KMS-11 (cell line): ENCODE results near the gene PSMD8.

Experiments
- H2AFZ ChIP-seq: fragments of 200-600 bp; sonication (generic); 2 replicates; pipeline ENCODE4 v1.6.1; 2016; ENCODE audit warnings: antibody characterized with exemption, mixed run types, low read depth
- H3K27ac ChIP-seq: fragments of 200-600 bp; sonication (generic); 2 replicates; pipeline ENCODE4 v1.6.1; 2016; ENCODE audit warnings: mild to moderate bottlenecking, mixed run types
- H3K27me3 ChIP-seq: fragments of 200-600 bp; sonication (generic); 2 replicates; pipeline ENCODE4 v1.6.1; 2017; ENCODE audit warnings: mild to moderate bottlenecking, low read depth, mixed run types, moderate library complexity; ENCODE audit not compliant: insufficient read depth
- H3K36me3 ChIP-seq: fragments of 200-600 bp; sonication (generic); 2 replicates; pipeline ENCODE4 v1.6.1; 2017; ENCODE audit warnings: mild to moderate bottlenecking, mixed run types; ENCODE audit not compliant: insufficient read depth
- H3K4me1 ChIP-seq: fragments of 200-600 bp; sonication (generic); 2 replicates; pipeline ENCODE4 v1.6.1; 2016; ENCODE audit warnings: mild to moderate bottlenecking, low read depth, mixed run types; ENCODE audit not compliant: poor library complexity, severe bottlenecking
- H3K4me2 ChIP-seq: fragments of 200-600 bp; sonication (generic); 2 replicates; pipeline ENCODE4 v1.7.0; 2016; ENCODE audit warnings: mild to moderate bottlenecking, mixed run types
- H3K4me3 ChIP-seq: fragments of 200-600 bp; sonication (generic); IDR thresholded peaks from 2 replicates; pipeline ENCODE4 v1.6.1; 2017; ENCODE audit warnings: low read depth, low read length, mixed read lengths; ENCODE audit not compliant: insufficient read depth
- H3K79me2 ChIP-seq: fragments of 200-600 bp; sonication (generic); 2 replicates; pipeline ENCODE4 v1.6.1; 2016; ENCODE audit warnings: low read depth, mixed run types; ENCODE audit not compliant: insufficient read depth
- H3K9ac ChIP-seq: fragments of 200-600 bp; sonication (generic); 2 replicates; pipeline ENCODE4 v1.6.1; 2016; ENCODE audit warnings: mild to moderate bottlenecking, mixed run types
- H4K20me1 ChIP-seq: fragments of 200-600 bp; sonication (generic); 2 replicates; pipeline ENCODE4 v1.6.1; 2016; ENCODE audit warnings: mild to moderate bottlenecking, mixed run types; ENCODE audit not compliant: insufficient read depth
- CTCF ChIP-seq: fragments of 200-600 bp; sonication (generic); conservative IDR thresholded peaks from 2 replicates; pipeline ENCODE4 v1.6.1; 2017; ENCODE audit warnings: low read depth, mild to moderate bottlenecking, antibody characterized with exemption, low read length, moderate library complexity, mixed read lengths

The PSMD8 gene

GRCh38 chr19:38386300-38386970 is 12.1 kb downstream of the PSMD8 start:
- peaks cover 27% of the 10 kb centered on the region for H3K27me3 ChIP-seq
- no peak for TF ChIP-seq CTCF
- H4K20me1 ChIP-seq = no peaks in the 10 kb centered on the region
- peak overlapping the region; percentile 89; the same call in 1 of the 2 replicates for H3K4me2 ChIP-seq
- no peaks in the 10 kb centered on the region for H3K79me2 ChIP-seq
- no peak overlapping the region for H3K4me3 ChIP-seq
- H3K27ac ChIP-seq = no peak overlapping the region
- no peak overlapping the region for H2AFZ ChIP-seq
- peaks cover 3% of the 10 kb centered on the region; the same call in 1 of the 2 replicates for H3K36me3 ChIP-seq
- H3K4me1 ChIP-seq = peaks cover 11% of the 10 kb centered on the region
- no peak overlapping the region for H3K9ac ChIP-seq

GRCh38 chr19:38386971-38387549 is 12.7 kb downstream of the PSMD8 start:
- peak overlapping the region; percentile 89 for H3K4me2 ChIP-seq
- H3K27ac ChIP-seq = peak overlapping the region; percentile 15; the same call in 1 of the 2 replicates
- no peak for TF ChIP-seq CTCF
- H4K20me1 ChIP-seq = no peaks in the 10 kb centered on the region
- no peak overlapping the region for H3K4me3 ChIP-seq
- no peak overlapping the region for H3K9ac ChIP-seq
- peaks cover 3% of the 10 kb centered on the region; the same call in 1 of the 2 replicates for H3K36me3 ChIP-seq
- H3K4me1 ChIP-seq = peaks cover 11% of the 10 kb centered on the region
- no peaks in the 10 kb centered on the region for H3K79me2 ChIP-seq
- peaks cover 32% of the 10 kb centered on the region for H3K27me3 ChIP-seq
- peak overlapping the region; percentile 82; the same call in 1 of the 2 replicates for H2AFZ ChIP-seq

- H3K79me2 ChIP-seq = no peaks in the 10 kb centered on the region
- H3K27me3 ChIP-seq = peaks cover 38% of the 10 kb centered on the region
- H4K20me1 ChIP-seq = no peaks in the 10 kb centered on the region
- H3K4me1 ChIP-seq = peaks cover 11% of the 10 kb centered on the region
- H3K9ac ChIP-seq = no peak within 1 kb of the TSS
- peak within 1 kb of the TSS; percentile 82 for H2AFZ ChIP-seq
- peak within 1 kb of the TSS; percentile 89 for H3K4me2 ChIP-seq
- H3K36me3 ChIP-seq = no peaks in the 10 kb centered on the region; the same call in 1 of the 2 replicates
- no peak within 1 kb of the TSS for H3K4me3 ChIP-seq
- no peak for TF ChIP-seq CTCF
- H3K27ac ChIP-seq = peak within 1 kb of the TSS; percentile 15; the same call in 1 of the 2 replicates
Measured at GRCh38 chr19:38387550-38388348, 13.4 kb downstream of the PSMD8 start, which contains the start of gene GGN. Gene GGN, minus strand, starts transcription at chr19:38388034. Its CDS starts 773 bp downstream, at chr19:38387261.

- TF ChIP-seq CTCF = no peak
- peaks cover 11% of the 10 kb centered on the region for H3K4me1 ChIP-seq
- H3K4me3 ChIP-seq = no peak within 1 kb of the TSS
- H4K20me1 ChIP-seq = no peaks in the 10 kb centered on the region
- peaks cover 46% of the 10 kb centered on the region for H3K27me3 ChIP-seq
- peak within 1 kb of the TSS; percentile 82 for H2AFZ ChIP-seq
- peak within 1 kb of the TSS; percentile 15; the same call in 1 of the 2 replicates for H3K27ac ChIP-seq
- no peaks in the 10 kb centered on the region; the same call in 1 of the 2 replicates for H3K36me3 ChIP-seq
- no peaks in the 10 kb centered on the region for H3K79me2 ChIP-seq
- H3K9ac ChIP-seq = no peak within 1 kb of the TSS
- H3K4me2 ChIP-seq = peak within 1 kb of the TSS; percentile 89
Measured at GRCh38 chr19:38388349-38389100, 14.2 kb downstream of the PSMD8 start, which contains the start of gene SPRED3. Gene SPRED3, plus strand, starts transcription at chr19:38388697. Its CDS starts 1,606 bp downstream, at chr19:38390303.
